Omental fat pad (tissue), 4 donors: ENCODE data around the gene CYCS. TPM values are rescaled to one million over a fixed set of nuclear protein-coding genes. Genes with fewer than 3 reads are reported as not detected.

ENCODE experiments used
- ATAC-seq: fragments of 150-250 bp; one replicate; pipeline ENCODE4 v1.9.1; 2016; ENCODE audit warnings: mild to moderate bottlenecking, moderate library complexity; ENCODE audit not compliant: low FRiP score
- DNase-seq: peaks from one replicate; pipeline ENCODE4 v3.0.0-alpha.2; 2019; ENCODE audit warnings: low spot score
- total RNA-seq, 4 donors: library from RNA; depleted of rRNA; stranded (reverse); fragments of >200 nt; gene quantifications; one replicate each; pipeline ENCODE4 v1.1.0, GENCODE V29; 2016
- TF ChIP-seq, protein P1 (sequence below), 3 donors: fragments of 450-650 bp; IDR thresholded peaks; one replicate each; pipeline ENCODE4 v1.5.1; 2016 to 2017; ENCODE audit warnings: antibody characterized with exemption in 3 of 3, mild to moderate bottlenecking in 3 of 3, moderate library complexity in 2 of 3

The CYCS gene
- total RNA-seq, 4 donors from 2014 or later = 40.8 to 84.4 (median 56.1) TPM

- TF ChIP-seq, protein P1, sequence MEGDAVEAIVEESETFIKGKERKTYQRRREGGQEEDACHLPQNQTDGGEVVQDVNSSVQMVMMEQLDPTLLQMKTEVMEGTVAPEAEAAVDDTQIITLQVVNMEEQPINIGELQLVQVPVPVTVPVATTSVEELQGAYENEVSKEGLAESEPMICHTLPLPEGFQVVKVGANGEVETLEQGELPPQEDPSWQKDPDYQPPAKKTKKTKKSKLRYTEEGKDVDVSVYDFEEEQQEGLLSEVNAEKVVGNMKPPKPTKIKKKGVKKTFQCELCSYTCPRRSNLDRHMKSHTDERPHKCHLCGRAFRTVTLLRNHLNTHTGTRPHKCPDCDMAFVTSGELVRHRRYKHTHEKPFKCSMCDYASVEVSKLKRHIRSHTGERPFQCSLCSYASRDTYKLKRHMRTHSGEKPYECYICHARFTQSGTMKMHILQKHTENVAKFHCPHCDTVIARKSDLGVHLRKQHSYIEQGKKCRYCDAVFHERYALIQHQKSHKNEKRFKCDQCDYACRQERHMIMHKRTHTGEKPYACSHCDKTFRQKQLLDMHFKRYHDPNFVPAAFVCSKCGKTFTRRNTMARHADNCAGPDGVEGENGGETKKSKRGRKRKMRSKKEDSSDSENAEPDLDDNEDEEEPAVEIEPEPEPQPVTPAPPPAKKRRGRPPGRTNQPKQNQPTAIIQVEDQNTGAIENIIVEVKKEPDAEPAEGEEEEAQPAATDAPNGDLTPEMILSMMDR (IDR thresholded peaks at IDR 0.05) = no peak
- DNase-seq = no peak
Observed at GRCh38 chr7:25132430-25132829, 7.4 kb upstream of the CYCS start.

GRCh38 chr7:25126751-25127150, 1.7 kb upstream of the CYCS start:
- DNase-seq (no peak), ATAC-seq (no peak)
- TF ChIP-seq, protein P1 (IDR thresholded peaks at IDR 0.05) = no peak

More at GRCh38 chr7:25132430-25132829, 7.4 kb upstream of the CYCS start:
- no peak for ATAC-seq

- ATAC-seq = no peak
- TF ChIP-seq, protein P1 (IDR thresholded peaks at IDR 0.05) = no peak
- no peak for DNase-seq
Observed at GRCh38 chr7:25124465-25125136, 459 bp downstream of the CYCS start.

DNA sequence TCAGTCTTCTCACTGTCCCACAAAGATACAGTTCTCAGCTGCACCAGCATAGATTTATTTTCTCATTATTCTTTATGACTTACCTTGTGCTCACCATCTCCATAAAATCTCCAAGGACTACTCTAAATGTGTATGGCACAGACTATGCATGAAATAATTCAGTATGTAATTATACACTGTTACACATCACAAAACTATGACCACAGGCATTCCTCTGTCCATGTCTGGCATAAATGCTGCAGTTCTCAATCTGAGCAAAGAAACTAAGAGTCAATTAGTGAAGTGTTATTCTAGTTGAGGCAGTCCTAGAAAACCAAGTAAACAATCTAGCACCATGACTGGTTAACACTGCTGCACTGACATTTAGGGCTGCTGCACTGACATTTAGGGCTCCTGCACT, 2.7 kb downstream of the CYCS start:
- DNase-seq = no peak
- TF ChIP-seq, protein P1 (IDR thresholded peaks at IDR 0.05) = no peak
- no peak for ATAC-seq

GRCh38 chr7:25121599-25121998, 3.5 kb downstream of the CYCS start:
- ATAC-seq (no peak), DNase-seq (no peak)
- TF ChIP-seq, protein P1 (IDR thresholded peaks at IDR 0.05) = no peak

DNA sequence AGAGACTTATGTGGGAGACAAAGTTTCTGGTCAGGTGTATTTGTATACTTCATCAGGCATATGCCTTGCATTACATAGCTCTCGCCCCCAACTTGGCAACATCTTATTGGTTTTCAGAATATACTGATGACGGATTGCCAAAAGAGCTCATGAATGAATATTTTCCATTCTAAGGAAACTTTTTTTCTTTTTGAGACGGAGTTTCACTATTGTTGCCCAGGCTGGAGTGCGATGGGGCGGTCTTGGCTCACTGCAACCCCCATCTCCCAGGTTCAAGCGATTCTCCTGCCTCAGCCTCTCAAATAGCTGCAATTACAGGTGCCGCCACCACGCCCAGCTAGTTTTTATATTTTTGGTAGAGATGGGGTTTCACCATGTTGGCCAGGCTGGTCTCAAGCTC, 6.0 kb downstream of the CYCS start:
- no peak for ATAC-seq
- TF ChIP-seq, protein P1 (IDR thresholded peaks at IDR 0.05) = no peak
- DNase-seq = no peak

- ATAC-seq (no peak), DNase-seq (no peak)
Observed at GRCh38 chr7:25118048-25118753, 6.9 kb downstream of the CYCS start.

More at GRCh38 chr7:25118048-25118753, 6.9 kb downstream of the CYCS start:
- TF ChIP-seq, protein P1 (IDR thresholded peaks at IDR 0.05) = no peak
